Suprapubic skin (tissue), 4 donors: ENCODE data around the gene CNGA3. TPM values are rescaled to one million over a fixed set of nuclear protein-coding genes. Genes with fewer than 3 reads are reported as not detected.
A peak's percentile ranks its signal among the peaks of the same experiment; 100 is the strongest.

ENCODE experiments used
- DNase-seq, 2 donors: peaks; one replicate each; pipeline ENCODE4 v3.0.0-alpha.2; 2019; ENCODE audit warnings: low spot score in 2 of 2
- H3K27ac ChIP-seq: fragments of 200-600 bp; sonication (generic); one replicate; pipeline ENCODE4 v1.5.1; 2019
- H3K27me3 ChIP-seq: fragments of 200-600 bp; sonication (generic); one replicate; pipeline ENCODE4 v1.5.1; 2019
- H3K36me3 ChIP-seq: fragments of 200-600 bp; sonication (generic); one replicate; pipeline ENCODE4 v1.5.1; 2019
- H3K4me1 ChIP-seq: fragments of 200-600 bp; sonication (generic); one replicate; pipeline ENCODE4 v1.5.1; 2019
- H3K4me3 ChIP-seq: fragments of 200-600 bp; sonication (generic); one replicate; pipeline ENCODE4 v1.5.1; 2019; ENCODE audit warnings: mild to moderate bottlenecking
- H3K9me3 ChIP-seq: fragments of 200-600 bp; sonication (generic); one replicate; pipeline ENCODE4 v1.5.1; 2019
- CTCF ChIP-seq, 2 donors: fragments of 200-600 bp in 1 of 2; fragments of 450-650 bp in 1 of 2; sonication (generic) in 1 of 2; IDR thresholded peaks; one replicate each; pipeline ENCODE4 v1.5.1; 2016 to 2019; ENCODE audit warnings: antibody characterized with exemption in 2 of 2, mild to moderate bottlenecking in 1 of 2, moderate library complexity in 1 of 2
- EP300 ChIP-seq: sonication (generic); formaldehyde crosslinking; IDR thresholded peaks from one replicate; pipeline ENCODE4 v1.6.1; 2017; ENCODE audit warnings: antibody characterized with exemption
- POLR2A ChIP-seq, 2 donors: fragments of 450-650 bp; IDR thresholded peaks; one replicate each; pipeline ENCODE4 v1.6.1; 2017; ENCODE audit warnings: antibody characterized with exemption in 2 of 2, mild to moderate bottlenecking in 2 of 2, moderate library complexity in 2 of 2
- POLR2AphosphoS5 ChIP-seq, 3 donors: sonication (generic); formaldehyde crosslinking; IDR thresholded peaks; one replicate each; pipeline ENCODE4 v1.6.1; 2017; ENCODE audit warnings: antibody characterized with exemption in 3 of 3
- WGBS: methylation state at CpG from one replicate; pipeline ENCODE4 v1.1.5; 2018; 5-methylcytosine and 5-hydroxymethylcytosine counted together
- total RNA-seq, 4 donors: library from RNA; depleted of rRNA; stranded (reverse); fragments of >200 nt; gene quantifications; one replicate each; pipeline ENCODE4 v1.1.0, GENCODE V29; 2016

The CNGA3 gene
- total RNA-seq, 4 donors from 2014 or later, result not detected

GRCh38 chr2:98445177-98445682, 99.0 kb downstream of the CNGA3 start:
- 0% methylated on average over 7 of the region's 34 CpGs for WGBS
- H3K27ac ChIP-seq, result peak overlapping the region; percentile 66

GRCh38 chr2:98445683-98446581, 99.7 kb downstream of the CNGA3 start:
- Histone ChIP-seq H3K27me3 (no peaks in the 10 kb centered on the region), H3K4me3 (peak overlapping the region; percentile 86), H3K9me3 (no peaks in the 10 kb centered on the region), H3K4me1 (peaks cover 22% of the 10 kb centered on the region), H3K27ac (no peak overlapping the region), H3K36me3 (no peaks in the 10 kb centered on the region)
- WGBS, result 61% methylated on average over 19 of the region's 19 CpGs
- no peak for DNase-seq
- TF ChIP-seq POLR2A (IDR thresholded peaks at IDR 0.05) (no peak), EP300 (no peak), CTCF (IDR thresholded peaks at IDR 0.05) (no peak), POLR2AphosphoS5 (IDR thresholded peaks at IDR 0.05) (no peak)

More at GRCh38 chr2:98445177-98445682, 99.0 kb downstream of the CNGA3 start:
- no peak for TF ChIP-seq POLR2AphosphoS5 (IDR thresholded peaks at IDR 0.05)
- no peak for TF ChIP-seq EP300
- no peak for TF ChIP-seq CTCF (IDR thresholded peaks at IDR 0.05)
- TF ChIP-seq POLR2A (IDR thresholded peaks at IDR 0.05), result no peak
- H3K9me3 ChIP-seq, result no peaks in the 10 kb centered on the region
- H3K27me3 ChIP-seq, result no peaks in the 10 kb centered on the region
- peaks cover 21% of the 10 kb centered on the region for H3K4me1 ChIP-seq
- H3K36me3 ChIP-seq, result no peaks in the 10 kb centered on the region
- no peak for DNase-seq
- H3K4me3 ChIP-seq, result peak overlapping the region; percentile 86

- no peaks in the 10 kb centered on the region for H3K9me3 ChIP-seq
- H3K27me3 ChIP-seq, result no peaks in the 10 kb centered on the region
- TF ChIP-seq EP300 (no peak), CTCF (IDR thresholded peaks at IDR 0.05) (no peak)
- no peak overlapping the region for H3K27ac ChIP-seq
- H3K36me3 ChIP-seq, result no peaks in the 10 kb centered on the region
- 85% methylated on average over 6 of the region's 6 CpGs for WGBS
- H3K4me1 ChIP-seq, result peaks cover 28% of the 10 kb centered on the region
- no peak for DNase-seq
- H3K4me3 ChIP-seq, result no peak overlapping the region
Measured at GRCh38 chr2:98446850-98447249, 100.6 kb downstream of the CNGA3 start.

Other genes starting within 250 kb of the CNGA3 start
- 10 to 100 TPM; 13.6 to 25.2 (median 17.2) TPM for gene INPP4A, start 98.4 kb downstream of the CNGA3 start, total RNA-seq